C4-2B (cell line): ENCODE measurements around the gene SMIM23.

Experiments used
- H3K27ac ChIP-seq: fragments of 450-650 bp; 2 replicates; pipeline ENCODE4 v1.5.1; 2017
- CTCF ChIP-seq: fragments of 450-650 bp; conservative IDR thresholded peaks from 2 replicates; pipeline ENCODE4 v1.5.1; 2017; ENCODE audit warnings: mild to moderate bottlenecking
- ZFX ChIP-seq: fragments of 450-650 bp; IDR thresholded peaks from 2 replicates; pipeline ENCODE4 v1.6.1; 2017

Gene SMIM23

GRCh38 chr5:171785517-171785916 is at the start of gene SMIM23:
TSS of gene SMIM23 (plus strand) at chr5:171785817. CDS start at chr5:171785872, 55 bp downstream.
- no peak for TF ChIP-seq ZFX
- TF ChIP-seq CTCF, result no peak
- no peak within 1 kb of the TSS for H3K27ac ChIP-seq

DNA sequence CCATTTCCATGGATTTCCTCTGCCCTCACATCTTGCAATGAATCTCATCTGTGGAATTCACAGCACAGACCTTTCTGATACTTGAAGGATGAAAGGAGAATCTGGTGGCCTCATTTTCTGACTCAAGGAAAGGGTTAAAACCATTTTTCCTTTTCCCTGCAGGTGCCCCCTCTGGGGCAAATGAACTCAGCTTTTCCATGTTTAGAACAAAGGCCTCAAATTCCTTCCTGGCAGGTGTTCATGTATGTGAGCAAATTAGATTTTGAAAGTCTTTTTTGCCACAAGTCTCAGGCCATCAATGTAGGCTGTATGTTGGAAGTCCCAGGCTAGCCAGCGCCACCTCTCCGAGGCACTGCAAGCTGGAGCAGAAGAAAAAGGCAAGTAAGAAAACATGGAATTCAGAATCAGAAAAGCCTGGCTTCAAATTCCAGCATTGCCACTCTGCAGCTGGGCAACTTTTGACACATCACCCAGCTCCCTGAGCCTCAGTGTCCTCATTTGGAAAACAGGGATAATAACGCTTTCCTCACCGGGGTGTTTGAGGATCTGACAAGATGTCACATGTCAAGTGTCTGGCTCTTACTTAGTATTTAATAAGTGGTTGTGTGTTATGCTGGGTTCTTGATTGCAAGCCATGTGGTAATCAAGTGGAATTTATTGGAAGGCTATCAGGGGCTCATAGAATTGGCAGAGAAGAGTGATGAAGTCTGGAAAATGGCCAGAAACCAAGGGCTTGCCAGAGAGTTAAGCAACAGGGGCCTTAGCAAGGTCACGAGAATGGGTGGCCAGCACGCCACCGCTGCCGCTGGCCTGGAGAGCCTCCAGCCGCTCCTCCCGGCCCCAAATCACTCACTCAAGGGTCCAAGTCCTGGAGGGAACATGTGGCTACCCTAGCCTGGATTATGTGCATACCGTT is 48.4 kb upstream of the SMIM23 start:
- no peak for TF ChIP-seq CTCF
- TF ChIP-seq ZFX, result no peak
- H3K27ac ChIP-seq, result no peak overlapping the region

GRCh38 chr5:171738501-171738900 is 47.1 kb upstream of the SMIM23 start:
- no peak for TF ChIP-seq CTCF
- TF ChIP-seq ZFX, result no peak

GRCh38 chr5:171739271-171739670 is 46.3 kb upstream of the SMIM23 start:
- no peak overlapping the region for H3K27ac ChIP-seq
- TF ChIP-seq CTCF (no peak), ZFX (no peak)

More at GRCh38 chr5:171738501-171738900, 47.1 kb upstream of the SMIM23 start:
- no peak overlapping the region for H3K27ac ChIP-seq

GRCh38 chr5:171743436-171744076 is 42.1 kb upstream of the SMIM23 start:
- no peak overlapping the region for H3K27ac ChIP-seq

GRCh38 chr5:171744264-171744663 is 41.4 kb upstream of the SMIM23 start:
- no peak for TF ChIP-seq CTCF
- no peak for TF ChIP-seq ZFX
- H3K27ac ChIP-seq, result no peak overlapping the region

More at GRCh38 chr5:171743436-171744076, 42.1 kb upstream of the SMIM23 start:
- TF ChIP-seq CTCF (no peak), ZFX (no peak)

GRCh38 chr5:171744882-171745281 is 40.7 kb upstream of the SMIM23 start:
- no peak overlapping the region for H3K27ac ChIP-seq
- no peak for TF ChIP-seq ZFX
- TF ChIP-seq CTCF, result no peak
